CD4-positive, alpha-beta T cell (primary cell): ENCODE data around the gene GRM4. TPM values are rescaled to one million over a fixed set of nuclear protein-coding genes. Genes with fewer than 3 reads are reported as not detected.

Source experiments
- ATAC-seq: fragments of 200-7000 bp; cut with Tn5 transposase; one replicate; pipeline ENCODE4 v1.10.0; 2022; ENCODE audit warnings: mild to moderate bottlenecking; ENCODE audit not compliant: poor library complexity
- CTCF ChIA-PET: fragments of 350-600 bp; sonication (Branson Sonifier 250); formaldehyde crosslinking; loops from one replicate; lab custom pipeline; 2021; ENCODE audit warnings: antibody characterized with exemption, inconsistent platforms; lab: Charles Lee
- POLR2A ChIA-PET: fragments of 350-600 bp; sonication (Branson Sonifier 250); formaldehyde crosslinking; loops from one replicate; lab custom pipeline; 2021; ENCODE audit warnings: antibody characterized with exemption, inconsistent platforms; lab: Charles Lee
- DNase-seq, 14 experiments: peaks; one replicate each; pipeline ENCODE4 v3.0.0-alpha.2; 2013 to 2020; ENCODE audit warnings: mixed read lengths in 2 of 14
- H3K27ac ChIP-seq, 2 donors: one replicate each; pipeline versions ENCODE4 v1.5.1 to v1.7.0; 2013; ENCODE audit warnings: low read length in 2 of 2, low read depth in 1 of 2, mild to moderate bottlenecking in 1 of 2
- H3K27me3 ChIP-seq, 2 experiments: 1 replicate in 1 of 2; 2 replicates in 1 of 2; pipeline versions ENCODE4 v1.6.1 to v1.7.0; 2013; ENCODE audit warnings: low read length in 2 of 2, control low read depth in 1 of 2, mild to moderate bottlenecking in 1 of 2, moderate library complexity in 1 of 2; ENCODE audit not compliant: insufficient read depth in 2 of 2, control insufficient read depth in 1 of 2
- H3K36me3 ChIP-seq: one replicate; pipeline ENCODE4 v1.6.1; 2013; ENCODE audit warnings: low read length, control low read depth; ENCODE audit not compliant: insufficient read depth
- H3K4me1 ChIP-seq: one replicate; pipeline ENCODE4 v1.6.1; 2013; ENCODE audit warnings: low read length, control low read depth; ENCODE audit not compliant: insufficient read depth
- H3K4me3 ChIP-seq: one replicate; pipeline ENCODE4 v1.5.1; 2013; ENCODE audit warnings: mild to moderate bottlenecking, low read length, moderate library complexity
- H3K9me3 ChIP-seq, 2 experiments: 1 replicate in 1 of 2; 2 replicates in 1 of 2; pipeline versions ENCODE4 v1.6.1 to v1.7.0; 2013; ENCODE audit warnings: low read length in 2 of 2, mild to moderate bottlenecking in 2 of 2, control low read depth in 1 of 2, moderate library complexity in 1 of 2; ENCODE audit not compliant: control insufficient read depth in 1 of 2, insufficient read depth in 1 of 2
- H3K27ac Mint-ChIP-seq: one replicate; pipeline ENCODE4 v1.8.0; 2020; ENCODE audit warnings: mixed read lengths
- H3K27me3 Mint-ChIP-seq: one replicate; pipeline ENCODE4 v1.8.0; 2021; ENCODE audit warnings: mixed read lengths
- H3K36me3 Mint-ChIP-seq: one replicate; pipeline ENCODE4 v1.8.0; 2021; ENCODE audit warnings: low read depth, mixed read lengths
- H3K4me1 Mint-ChIP-seq: one replicate; pipeline ENCODE4 v1.8.0; 2021; ENCODE audit warnings: low read depth, mixed read lengths
- H3K4me3 Mint-ChIP-seq: one replicate; pipeline ENCODE4 v1.8.0; 2020; ENCODE audit warnings: mild to moderate bottlenecking, mixed read lengths
- H3K9me3 Mint-ChIP-seq: one replicate; pipeline ENCODE4 v1.8.0; 2020; ENCODE audit warnings: mixed read lengths
- intact Hi-C, 2 experiments: fragments of 100-400 bp; cut with DNase I in 1 of 2; cut with micrococcal nuclease in 1 of 2; formaldehyde crosslinking; loops; one replicate each; pipeline versions ENCODE4 v1.15.1 to v1.9.0; 2023 to 2025; cut with DNase I, micrococcal nuclease
- total RNA-seq, 174 experiments: library from RNA in 2 of 174; stranded (reverse) in 2 of 174; gene quantifications; one replicate each; pipeline ENCODE4 v1.2.3 and lab custom pipeline; 2021 to 2026
- TF ChIP-seq, protein P1 (sequence below): fragments of 200-600 bp; IDR thresholded peaks from one replicate; pipeline ENCODE4 v1.8.0; 2022; ENCODE audit warnings: antibody characterized with exemption, mild to moderate bottlenecking

The GRM4 gene
- total RNA-seq, 2 experiments from 2014 or later: 0.08 TPM; not detected in 1

DNA sequence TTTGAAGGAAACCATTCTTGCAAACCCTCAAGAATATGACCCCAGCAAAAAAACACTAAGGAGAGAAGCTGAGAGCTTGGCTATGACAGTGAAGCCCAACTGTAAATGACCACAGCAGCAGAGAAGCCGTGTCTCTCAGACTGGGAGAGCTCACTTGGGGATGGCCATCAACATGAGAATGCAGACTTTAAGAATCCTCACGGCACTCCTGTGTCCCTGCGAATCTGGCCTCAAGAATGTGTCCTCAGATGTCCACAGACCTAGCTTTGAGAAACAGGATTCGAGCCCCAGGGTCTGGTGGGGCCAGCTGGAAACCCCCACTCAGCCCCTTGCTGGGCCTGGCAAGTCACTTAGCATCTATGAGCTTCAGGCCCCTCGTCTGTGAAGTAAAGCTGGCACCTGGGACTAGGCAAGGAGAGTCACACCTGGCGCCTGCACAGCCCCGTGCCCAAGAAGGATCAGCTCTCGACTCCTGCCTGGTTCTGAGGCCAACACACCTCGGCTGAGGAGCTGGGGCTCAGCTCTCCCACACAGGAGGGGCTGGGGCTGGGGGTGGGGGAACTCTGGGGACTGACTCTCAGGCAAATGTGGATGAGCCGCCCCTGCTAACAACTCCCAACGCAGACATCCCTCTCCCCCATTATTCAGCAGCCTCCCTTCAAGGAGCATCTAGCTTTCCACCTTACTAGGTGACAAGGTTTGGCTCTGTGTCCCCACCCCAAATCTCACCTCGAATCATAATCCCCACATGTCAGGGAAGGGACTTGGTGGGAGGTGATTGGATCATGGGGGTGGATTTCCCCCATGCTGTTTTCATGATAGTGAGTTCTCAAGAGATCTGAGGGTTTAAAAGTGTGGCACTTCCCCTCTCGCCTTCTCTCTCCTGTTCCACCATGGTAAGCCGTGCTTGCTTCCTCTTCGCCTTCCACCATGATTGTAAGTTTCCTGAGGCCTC is 97.7 kb downstream of the GRM4 start:
- H3K27ac Mint-ChIP-seq: no peak overlapping the region
- H3K36me3 Mint-ChIP-seq: no peaks in the 10 kb centered on the region
- no peak for ATAC-seq
- peaks cover 9% of the 10 kb centered on the region for H3K4me1 Mint-ChIP-seq
- H3K4me3 Mint-ChIP-seq: no peak overlapping the region
- DNase-seq: no peak
- TF ChIP-seq, protein P1, sequence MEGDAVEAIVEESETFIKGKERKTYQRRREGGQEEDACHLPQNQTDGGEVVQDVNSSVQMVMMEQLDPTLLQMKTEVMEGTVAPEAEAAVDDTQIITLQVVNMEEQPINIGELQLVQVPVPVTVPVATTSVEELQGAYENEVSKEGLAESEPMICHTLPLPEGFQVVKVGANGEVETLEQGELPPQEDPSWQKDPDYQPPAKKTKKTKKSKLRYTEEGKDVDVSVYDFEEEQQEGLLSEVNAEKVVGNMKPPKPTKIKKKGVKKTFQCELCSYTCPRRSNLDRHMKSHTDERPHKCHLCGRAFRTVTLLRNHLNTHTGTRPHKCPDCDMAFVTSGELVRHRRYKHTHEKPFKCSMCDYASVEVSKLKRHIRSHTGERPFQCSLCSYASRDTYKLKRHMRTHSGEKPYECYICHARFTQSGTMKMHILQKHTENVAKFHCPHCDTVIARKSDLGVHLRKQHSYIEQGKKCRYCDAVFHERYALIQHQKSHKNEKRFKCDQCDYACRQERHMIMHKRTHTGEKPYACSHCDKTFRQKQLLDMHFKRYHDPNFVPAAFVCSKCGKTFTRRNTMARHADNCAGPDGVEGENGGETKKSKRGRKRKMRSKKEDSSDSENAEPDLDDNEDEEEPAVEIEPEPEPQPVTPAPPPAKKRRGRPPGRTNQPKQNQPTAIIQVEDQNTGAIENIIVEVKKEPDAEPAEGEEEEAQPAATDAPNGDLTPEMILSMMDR: no peak
- no peak overlapping the region for H3K4me3 ChIP-seq
- H3K9me3 Mint-ChIP-seq: no peaks in the 10 kb centered on the region
- POLR2A ChIA-PET: no interaction called here
- H3K27ac ChIP-seq: no peak overlapping the region
- H3K27me3 Mint-ChIP-seq: no peaks in the 10 kb centered on the region
- H3K36me3 ChIP-seq: no peaks in the 10 kb centered on the region
- no peaks in the 10 kb centered on the region for H3K27me3 ChIP-seq
- H3K9me3 ChIP-seq: peaks cover 0 to 4% of the 10 kb centered on the region in 2 experiments
- intact Hi-C loops: no loop called here
- CTCF ChIA-PET: no interaction called here
- H3K4me1 ChIP-seq: peaks cover 9% of the 10 kb centered on the region

- H3K27ac ChIP-seq: no peak overlapping the region
- no peak overlapping the region for H3K4me3 Mint-ChIP-seq
- H3K27me3 ChIP-seq: no peaks in the 10 kb centered on the region
- H3K9me3 ChIP-seq: peaks cover 0 to 4% of the 10 kb centered on the region in 2 experiments
- no peak for DNase-seq
- H3K9me3 Mint-ChIP-seq: no peaks in the 10 kb centered on the region
- TF ChIP-seq, protein P1: no peak
- ChIA-PET POLR2A (no interaction called here), CTCF (no interaction called here)
- intact Hi-C loops: no loop called here
- no peak overlapping the region for H3K4me3 ChIP-seq
- peaks cover 9% of the 10 kb centered on the region for H3K4me1 ChIP-seq
- no peaks in the 10 kb centered on the region for H3K27me3 Mint-ChIP-seq
- no peak for ATAC-seq
- peaks cover 9% of the 10 kb centered on the region for H3K4me1 Mint-ChIP-seq
- no peaks in the 10 kb centered on the region for H3K36me3 Mint-ChIP-seq
- H3K27ac Mint-ChIP-seq: no peak overlapping the region
- H3K36me3 ChIP-seq: no peaks in the 10 kb centered on the region
Measured at GRCh38 chr6:34046617-34047016, 99.3 kb downstream of the GRM4 start.

GRCh38 chr6:34045771-34046170 is 100.1 kb downstream of the GRM4 start:
- no peak overlapping the region for H3K4me3 Mint-ChIP-seq
- ChIA-PET POLR2A (no interaction called here), CTCF (no interaction called here)
- H3K9me3 Mint-ChIP-seq: no peaks in the 10 kb centered on the region
- no peak for ATAC-seq
- no peak overlapping the region for H3K4me3 ChIP-seq
- intact Hi-C loops: no loop called here
- no peaks in the 10 kb centered on the region for H3K36me3 Mint-ChIP-seq
- H3K27ac ChIP-seq: no peak overlapping the region
- H3K36me3 ChIP-seq: no peaks in the 10 kb centered on the region
- TF ChIP-seq, protein P1: no peak
- no peak overlapping the region for H3K27ac Mint-ChIP-seq
- DNase-seq: no peak
- no peaks in the 10 kb centered on the region for H3K27me3 Mint-ChIP-seq
- H3K9me3 ChIP-seq: peaks cover 0 to 4% of the 10 kb centered on the region in 2 experiments
- no peaks in the 10 kb centered on the region for H3K27me3 ChIP-seq
- peaks cover 9% of the 10 kb centered on the region for H3K4me1 ChIP-seq
- peaks cover 9% of the 10 kb centered on the region for H3K4me1 Mint-ChIP-seq
